Measurements from ENCODE around the gene IFNL3.

- no peak for TF ChIP-seq CTCF (IDR thresholded peaks at IDR 0.05)
- TF ChIP-seq POLR2A (IDR thresholded peaks at IDR 0.05) = no peak
Measured at GRCh38 chr19:39207293-39207836, 37.4 kb downstream of the IFNL3 start.
